ENCODE measurements around the gene COL7A1.

Gene COL7A1

GRCh38 chr3:48617559-48617958 is 22.4 kb upstream of the COL7A1 start:
- no peak for DNase-seq

DNA sequence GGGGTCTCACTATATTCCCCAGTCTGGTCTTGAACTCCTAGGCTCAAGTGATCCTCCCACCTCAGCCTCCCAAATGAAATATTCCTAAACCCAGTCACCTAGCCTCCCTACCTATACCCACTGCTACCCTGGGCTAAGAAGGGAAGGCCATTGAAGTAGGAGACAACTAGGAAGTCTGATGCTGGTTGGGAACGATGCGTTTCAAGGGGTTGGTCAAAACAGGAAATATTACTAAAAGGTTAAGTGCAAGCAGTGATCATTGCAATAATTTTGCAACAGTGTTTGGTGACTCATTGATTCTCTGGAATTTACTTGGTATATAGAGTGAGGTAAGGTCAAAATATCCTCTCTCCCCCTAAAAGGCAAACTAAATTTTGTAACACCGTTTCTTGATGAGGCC is 18.9 kb upstream of the COL7A1 start:
- DNase-seq, result peak; percentile 91

DNA sequence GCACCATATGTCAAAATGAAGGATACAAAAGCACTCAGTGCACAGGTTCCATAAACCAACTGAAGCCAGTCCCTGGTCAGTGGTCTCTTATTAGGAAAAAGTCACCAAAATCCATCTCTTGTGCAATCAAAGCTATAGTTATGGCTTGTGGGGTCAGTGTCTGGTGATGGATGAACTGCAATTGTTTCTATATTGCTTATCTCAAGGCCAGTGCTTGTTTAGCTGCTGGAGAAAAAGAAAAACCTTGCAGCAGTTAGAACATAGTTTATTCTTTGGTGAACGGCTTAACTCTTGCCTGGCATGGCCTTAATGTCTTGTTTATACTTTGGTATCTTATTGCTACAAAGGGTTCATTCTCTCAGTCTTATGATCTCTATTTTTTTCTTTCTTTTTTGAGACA is 17.2 kb upstream of the COL7A1 start:
- no peak for DNase-seq

DNA sequence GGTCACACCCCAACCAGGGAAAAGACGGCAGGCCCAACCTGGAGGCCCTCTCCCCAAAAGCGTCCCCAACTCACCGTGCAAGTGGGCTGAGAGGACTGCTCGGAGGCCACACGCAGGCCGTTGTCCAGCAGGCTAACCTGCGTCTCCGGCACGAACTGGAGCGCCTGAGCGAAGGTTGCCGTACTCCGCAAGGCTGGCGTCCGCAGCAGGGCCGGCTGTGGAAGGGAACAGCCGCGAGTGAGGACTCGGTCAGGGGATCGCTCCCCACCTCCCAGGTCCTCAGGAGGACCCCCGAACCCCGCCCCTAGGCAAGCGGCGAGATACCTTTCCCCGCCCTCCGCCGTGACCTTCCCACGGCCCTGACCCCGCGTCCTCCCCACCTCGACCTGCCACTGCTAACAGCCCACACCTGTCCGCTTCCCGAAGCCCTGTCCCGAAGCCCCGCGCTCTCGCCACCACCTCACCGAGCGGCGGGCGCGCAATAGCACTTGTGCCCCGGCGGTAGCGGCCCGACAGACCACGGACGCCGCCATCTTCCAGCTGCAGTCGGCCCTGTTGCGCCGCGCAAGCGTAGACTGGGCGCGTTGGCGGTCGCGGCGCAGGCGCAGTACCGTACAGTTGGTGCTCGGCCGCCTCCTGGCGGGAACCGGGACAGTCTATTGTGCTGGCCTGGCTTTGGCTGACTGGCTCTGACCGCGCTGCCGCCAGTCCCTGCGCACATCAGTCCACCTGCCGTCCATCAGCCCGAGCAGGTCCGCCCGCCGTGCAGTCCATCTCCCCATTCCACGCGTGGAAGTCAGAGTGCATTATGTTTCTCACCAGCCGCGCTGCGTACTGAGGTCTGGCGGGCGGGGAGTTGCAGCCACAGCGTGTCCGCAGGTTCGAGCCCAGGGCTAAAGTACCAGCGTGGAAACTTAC is 14.2 kb upstream of the COL7A1 start, which contains the start of gene UQCRC1:
TSS of gene UQCRC1 (minus strand) at position 559 of the 918 bp plus-strand sequence. CDS start at position 533, 26 bp downstream.
- peak; percentile 97 for DNase-seq

DNA sequence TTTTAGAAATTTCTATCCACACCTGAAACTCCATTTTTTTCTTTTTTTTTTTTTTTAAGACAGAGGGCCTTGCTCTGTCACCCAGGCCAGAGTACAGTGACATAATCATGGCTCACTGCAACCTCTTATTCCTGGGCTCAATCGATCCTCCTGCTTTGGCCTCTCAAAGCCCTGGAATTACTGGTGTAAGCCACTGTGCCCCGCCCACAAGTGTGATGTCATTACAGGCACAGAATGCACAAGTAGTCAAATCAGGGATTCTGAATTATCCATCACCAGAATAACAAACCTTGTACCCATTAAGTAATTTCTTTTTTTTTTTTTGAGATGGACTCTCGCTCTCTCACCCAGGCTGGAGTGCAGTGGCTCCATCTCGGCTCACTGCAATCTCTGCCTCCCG is 12.4 kb upstream of the COL7A1 start:
- DNase-seq, result peak; percentile 30

GRCh38 chr3:48601622-48601994 is 6.5 kb upstream of the COL7A1 start:
- no peak for DNase-seq

DNA sequence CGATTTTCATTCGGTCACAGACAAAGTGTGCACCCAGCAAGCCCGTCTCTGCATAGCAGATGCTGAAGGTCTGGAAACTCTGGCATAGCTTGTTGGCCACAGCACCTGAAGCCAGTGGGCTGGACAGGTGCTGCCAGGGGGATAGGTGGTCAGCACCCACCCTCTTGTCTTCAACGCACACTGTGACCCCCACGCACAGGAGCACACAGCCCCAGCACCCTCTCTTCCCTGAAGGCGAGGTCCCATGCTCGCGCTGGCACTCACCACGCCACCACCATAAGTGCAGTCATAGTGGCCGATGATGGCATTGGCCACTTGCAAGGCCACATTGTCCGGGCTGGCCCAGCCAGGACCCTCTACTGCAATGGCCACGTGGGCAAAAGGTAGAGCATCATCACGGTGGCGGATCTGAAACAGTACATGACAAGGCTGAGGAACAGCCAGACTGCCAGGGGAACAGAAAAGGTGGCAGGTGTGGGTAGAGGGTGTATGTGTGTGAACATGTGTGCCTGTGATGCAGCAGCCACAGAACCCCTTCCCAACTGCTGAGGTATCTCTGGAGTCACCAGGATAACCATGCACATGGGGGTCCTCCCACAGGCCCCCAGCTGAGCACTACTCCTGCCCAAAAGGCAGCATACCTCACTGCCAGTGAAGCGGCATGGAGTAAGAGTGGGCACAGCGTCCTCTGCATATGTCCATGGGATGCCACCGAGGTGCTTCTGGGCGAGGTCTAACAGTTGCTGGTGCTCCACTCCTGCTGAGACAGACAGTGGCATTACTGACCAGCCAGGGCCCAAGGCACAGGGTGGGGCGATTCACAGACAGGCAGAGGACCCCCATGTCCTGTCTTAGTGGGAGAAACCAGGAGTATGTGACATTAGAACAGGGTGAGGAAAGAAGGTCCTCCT is 5.8 kb upstream of the COL7A1 start:
- DNase-seq, result no peak

- no peak for DNase-seq
These were observed 4.6 kb upstream of the COL7A1 start for GRCh38 chr3:48599509-48600285.

DNA sequence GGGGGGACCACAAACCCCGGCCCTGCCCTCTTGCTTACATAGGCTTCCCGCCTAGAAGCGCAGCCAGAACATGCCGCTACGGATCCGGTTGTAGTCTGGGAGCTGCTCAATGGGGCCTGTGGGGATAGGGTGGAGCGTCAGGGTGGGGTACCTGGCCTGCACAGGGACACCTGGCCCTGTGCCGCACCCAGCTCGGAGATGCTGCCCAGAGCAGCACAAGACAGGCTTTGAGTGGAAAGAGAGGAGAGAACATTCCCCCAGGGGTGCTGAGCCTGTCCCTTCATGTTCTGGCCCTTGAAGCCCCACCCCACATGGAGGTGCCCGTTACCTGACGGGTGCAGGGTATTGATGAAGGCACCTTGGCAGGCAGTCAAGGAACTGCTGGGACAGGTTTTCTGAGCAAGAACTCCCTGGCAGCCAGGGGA is 4.0 kb upstream of the COL7A1 start:
- no peak for DNase-seq

DNA sequence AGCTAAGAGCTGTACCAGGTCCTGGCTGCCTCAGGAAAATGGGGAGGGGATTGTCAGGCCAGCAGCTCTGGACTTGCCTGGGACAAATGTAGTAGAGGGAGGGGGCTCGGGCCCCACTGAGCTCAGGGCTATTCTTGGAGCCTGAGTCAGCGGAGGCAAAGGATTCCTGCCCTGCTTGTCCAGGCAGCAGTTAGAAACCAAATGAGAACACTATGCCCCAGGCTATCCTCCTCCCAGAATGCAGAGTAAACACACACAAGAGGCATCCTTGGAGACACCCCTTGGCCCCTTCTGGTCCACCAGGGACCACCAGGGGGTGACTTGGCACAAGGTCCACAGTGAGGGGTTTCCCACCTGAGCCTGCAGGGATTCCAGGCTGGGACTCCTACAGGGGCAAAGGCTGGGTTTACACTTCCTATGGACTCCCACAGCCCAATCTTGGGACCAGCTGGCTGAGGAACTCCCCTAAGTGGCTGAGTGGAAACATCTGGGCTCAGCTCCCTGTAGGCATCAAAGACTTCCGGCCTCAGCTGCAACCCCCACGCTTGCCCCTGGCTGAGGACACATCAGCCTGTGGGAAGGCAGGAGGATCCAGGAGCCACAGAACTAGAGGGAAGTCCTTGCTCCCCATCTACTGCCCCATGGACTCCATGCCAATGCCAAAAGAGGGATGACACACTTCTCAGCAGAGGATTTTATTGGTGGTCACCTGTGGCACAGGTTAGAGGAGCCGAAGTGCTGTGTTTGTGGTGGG is 3.4 kb upstream of the COL7A1 start:
- DNase-seq, result no peak

DNA sequence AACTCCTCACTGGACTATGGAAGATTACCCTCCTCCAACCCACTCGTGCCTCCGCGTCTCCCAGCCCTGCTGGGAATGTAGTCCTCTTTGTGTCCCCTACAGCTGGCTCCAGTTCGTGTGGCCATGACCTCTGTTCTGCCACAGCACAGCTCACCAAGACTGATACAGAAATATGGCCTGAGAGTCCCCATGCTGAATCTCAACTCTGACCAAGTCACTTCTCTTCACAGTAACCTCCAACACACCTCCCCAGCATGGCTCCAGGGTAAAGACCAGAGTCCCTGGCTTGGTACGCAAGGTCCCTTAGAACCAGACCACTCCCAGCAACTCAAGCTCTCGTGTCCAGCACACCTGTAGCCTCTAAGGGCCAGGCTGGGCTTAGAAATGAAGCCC is 2.3 kb upstream of the COL7A1 start:
- no peak for DNase-seq

- no peak for DNase-seq
These were observed 1.7 kb upstream of the COL7A1 start for GRCh38 chr3:48596676-48597407.

- DNase-seq, result no peak
These were observed 1.0 kb upstream of the COL7A1 start for GRCh38 chr3:48596157-48596556.

GRCh38 chr3:48595526-48596121 is 495 bp upstream of the COL7A1 start:
- peak; percentile 21 for DNase-seq

DNA sequence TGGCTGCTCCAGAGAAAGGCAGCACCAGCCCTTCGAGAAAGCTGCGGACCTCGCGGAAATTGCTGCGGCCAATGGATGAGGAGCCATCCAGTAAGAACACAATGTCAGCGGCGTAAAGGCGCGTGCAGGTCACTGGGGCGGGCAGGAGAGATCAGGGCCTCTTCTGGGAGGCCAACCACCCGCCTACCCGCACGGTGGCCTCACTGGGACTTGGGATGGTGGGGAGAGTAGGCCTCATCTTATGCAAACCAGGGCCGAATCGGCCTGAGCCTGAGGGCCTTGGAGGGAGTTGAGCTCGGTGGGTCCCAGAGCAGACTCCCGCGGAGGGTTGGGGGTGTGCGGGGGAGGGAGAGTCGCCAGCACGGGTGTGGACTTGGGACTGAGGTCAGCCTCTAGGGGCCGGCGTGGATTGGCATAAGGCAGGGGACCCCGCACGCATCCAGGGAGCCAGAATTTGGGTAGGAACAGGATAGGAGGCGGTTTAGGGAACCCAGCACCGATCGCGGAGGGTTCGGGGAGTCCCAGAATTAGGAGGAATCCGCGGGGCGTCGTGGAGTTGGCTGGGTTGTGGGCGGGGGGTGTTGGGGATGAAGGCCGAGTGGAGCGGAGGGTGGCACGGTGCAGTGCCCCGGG is 596 bp downstream of the COL7A1 start:
- DNase-seq, result no peak

- DNase-seq, result no peak
These were observed 1.8 kb downstream of the COL7A1 start for GRCh38 chr3:48593337-48593736.

DNA sequence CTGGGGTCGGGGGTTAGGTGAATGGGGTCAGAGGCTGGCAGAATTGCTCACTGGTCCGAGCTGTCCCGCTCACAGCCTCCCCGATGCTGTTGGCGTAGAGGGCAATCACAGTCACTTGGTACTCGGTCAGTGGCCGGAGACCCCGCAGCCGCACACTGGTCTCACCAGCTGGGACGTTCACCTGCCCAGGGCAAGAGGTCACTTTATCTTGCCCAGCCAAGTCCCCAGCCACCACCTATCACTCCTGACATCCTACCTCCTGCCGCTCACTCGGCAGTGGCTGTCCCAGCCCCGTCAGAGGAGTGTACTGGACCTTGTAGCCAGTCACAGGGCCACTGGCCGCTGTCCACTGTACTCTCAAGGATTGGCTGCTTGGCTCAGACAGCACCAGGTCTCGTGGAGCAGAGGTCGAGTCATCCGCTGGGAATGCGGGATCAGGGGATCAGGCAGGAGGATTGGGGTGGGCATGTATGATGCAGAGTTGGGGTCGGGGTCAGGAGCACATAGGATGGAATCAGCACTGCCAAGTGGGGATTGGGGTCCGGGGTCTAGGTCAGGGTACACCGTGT is 2.5 kb downstream of the COL7A1 start:
- no peak for DNase-seq

GRCh38 chr3:48591886-48592518 is 3.1 kb downstream of the COL7A1 start:
- no peak for DNase-seq

GRCh38 chr3:48591436-48591835 is 3.7 kb downstream of the COL7A1 start:
- DNase-seq, result no peak

DNA sequence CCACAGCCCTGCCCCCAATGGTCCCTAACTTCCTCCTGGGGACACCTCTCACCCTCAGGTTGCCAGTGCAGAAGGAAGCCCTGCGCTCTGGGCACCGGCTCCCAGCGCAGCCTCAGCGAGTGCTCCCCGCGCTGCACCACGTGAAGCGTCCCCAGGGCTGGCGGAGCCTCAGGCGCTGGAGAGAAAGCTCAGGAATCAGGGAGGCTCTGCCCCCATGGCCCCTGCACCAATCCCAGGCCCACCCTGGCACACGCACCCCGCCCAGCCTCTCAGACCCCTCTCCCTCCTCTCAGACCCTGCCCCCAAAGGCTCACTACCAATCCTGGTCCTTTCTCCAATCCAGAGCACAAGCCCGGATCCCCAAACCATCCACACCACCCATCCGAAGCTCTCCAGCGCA is 6.9 kb downstream of the COL7A1 start:
- DNase-seq, result no peak

Measured in suppressor macrophage treated with lipopolysaccharide for 4 hours (primary cell).